Fibroblast of pulmonary artery (primary cell): Measurements from ENCODE around the gene MARCHF2.

Source experiments
- DNase-seq: peaks from one replicate; pipeline ENCODE4 v3.0.0-alpha.2; 2010; ENCODE audit warnings: low read depth
- H3K4me3 ChIP-seq: replicated peaks from 2 replicates; pipeline ENCODE4 v1.5.1; 2011; ENCODE audit warnings: low read depth, mild to moderate bottlenecking, control low read depth, low read length, moderate library complexity
- TF ChIP-seq, protein P1 (sequence below): IDR thresholded peaks from 2 replicates; pipeline ENCODE4 v1.5.1; 2011; ENCODE audit warnings: mild to moderate bottlenecking, control low read depth, low read length, inconsistent platforms; ENCODE audit errors: missing control alignments

MARCHF2 gene

DNA sequence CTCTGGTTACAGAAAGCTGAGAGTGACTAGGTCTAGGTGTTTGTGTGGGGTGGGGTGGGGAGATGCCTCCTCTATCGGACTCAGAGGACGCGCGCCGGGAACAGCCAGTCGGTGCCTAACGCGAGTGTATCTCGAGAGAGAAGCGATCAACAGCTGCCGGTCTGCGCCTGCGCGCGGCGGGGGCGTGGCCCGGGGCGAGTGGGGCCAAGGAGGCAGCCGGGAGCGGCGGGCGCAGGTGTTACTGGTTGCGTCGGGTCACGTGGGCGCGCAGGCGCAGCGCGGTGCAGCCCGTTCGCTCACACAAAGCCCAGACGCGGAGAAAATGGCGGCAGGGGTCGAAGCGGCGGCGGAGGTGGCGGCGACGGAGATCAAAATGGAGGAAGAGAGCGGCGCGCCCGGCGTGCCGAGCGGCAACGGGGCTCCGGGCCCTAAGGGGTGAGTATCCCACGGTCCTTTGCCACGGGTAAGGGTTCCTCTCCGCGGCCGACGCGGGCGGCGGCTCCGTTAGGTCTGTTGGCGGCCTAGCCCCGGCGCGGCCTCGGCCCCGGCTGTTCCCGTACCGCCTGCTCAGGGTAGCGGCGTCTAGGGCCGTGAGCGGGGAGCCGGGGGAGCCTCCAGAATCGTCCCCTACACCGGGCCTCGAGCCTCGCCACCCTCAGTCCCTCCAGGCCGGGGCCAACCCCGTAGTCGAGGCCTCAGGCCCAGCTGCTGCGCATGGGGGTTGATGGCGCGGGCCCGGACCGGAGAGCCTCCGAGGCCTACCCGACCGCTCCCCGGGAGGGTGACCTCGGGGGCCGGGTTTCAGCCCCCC lies 31.8 kb downstream of the MARCHF2 start, which contains the start of gene HNRNPM:
HNRNPM (plus strand) TSS at position 299 of the 811 bp plus-strand sequence; CDS start at position 323, 24 bp downstream.
- TF ChIP-seq, protein P1, sequence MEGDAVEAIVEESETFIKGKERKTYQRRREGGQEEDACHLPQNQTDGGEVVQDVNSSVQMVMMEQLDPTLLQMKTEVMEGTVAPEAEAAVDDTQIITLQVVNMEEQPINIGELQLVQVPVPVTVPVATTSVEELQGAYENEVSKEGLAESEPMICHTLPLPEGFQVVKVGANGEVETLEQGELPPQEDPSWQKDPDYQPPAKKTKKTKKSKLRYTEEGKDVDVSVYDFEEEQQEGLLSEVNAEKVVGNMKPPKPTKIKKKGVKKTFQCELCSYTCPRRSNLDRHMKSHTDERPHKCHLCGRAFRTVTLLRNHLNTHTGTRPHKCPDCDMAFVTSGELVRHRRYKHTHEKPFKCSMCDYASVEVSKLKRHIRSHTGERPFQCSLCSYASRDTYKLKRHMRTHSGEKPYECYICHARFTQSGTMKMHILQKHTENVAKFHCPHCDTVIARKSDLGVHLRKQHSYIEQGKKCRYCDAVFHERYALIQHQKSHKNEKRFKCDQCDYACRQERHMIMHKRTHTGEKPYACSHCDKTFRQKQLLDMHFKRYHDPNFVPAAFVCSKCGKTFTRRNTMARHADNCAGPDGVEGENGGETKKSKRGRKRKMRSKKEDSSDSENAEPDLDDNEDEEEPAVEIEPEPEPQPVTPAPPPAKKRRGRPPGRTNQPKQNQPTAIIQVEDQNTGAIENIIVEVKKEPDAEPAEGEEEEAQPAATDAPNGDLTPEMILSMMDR = no peak
- H3K4me3 ChIP-seq = peak within 1 kb of the TSS; percentile 87
- peak; percentile 98 for DNase-seq

GRCh38 chr19:8445488-8446001 lies 32.4 kb downstream of the MARCHF2 start:
- TF ChIP-seq, protein P1 = no peak
- peak overlapping the region; percentile 87 for H3K4me3 ChIP-seq
- DNase-seq = peak; percentile 28

DNA sequence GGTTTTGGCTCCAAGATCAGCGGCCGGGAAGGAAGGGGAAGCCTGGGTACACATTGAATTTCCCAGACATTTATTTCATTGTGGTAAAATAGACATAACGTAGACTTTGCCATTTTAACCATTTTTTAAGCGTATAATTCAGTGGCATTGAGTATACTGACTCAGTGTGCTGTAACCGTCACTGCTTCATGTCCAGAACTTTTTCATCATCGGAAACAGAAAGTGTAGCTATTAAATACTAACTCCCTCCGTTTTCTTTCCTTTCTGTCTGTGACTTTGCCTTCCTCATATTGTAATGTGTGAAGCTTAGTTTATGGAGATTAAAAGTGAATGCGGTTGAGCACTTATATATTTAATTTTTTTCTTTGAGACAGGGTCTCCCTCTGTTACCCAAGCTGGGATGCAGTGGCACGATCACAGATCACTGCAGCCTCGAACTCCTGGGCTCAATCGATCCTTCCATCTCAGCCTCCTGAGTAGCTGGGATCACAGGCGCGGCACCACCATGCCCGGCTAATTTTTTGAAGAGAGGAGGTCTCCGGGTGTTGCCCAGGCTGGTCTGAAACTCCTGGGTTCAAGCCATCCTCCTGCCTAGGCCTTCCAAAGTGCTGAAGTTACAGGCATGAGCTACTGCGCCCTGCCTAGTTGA lies 33.1 kb downstream of the MARCHF2 start:
- DNase-seq = no peak
- peak overlapping the region; percentile 87 for H3K4me3 ChIP-seq
- TF ChIP-seq, protein P1 = no peak

DNA sequence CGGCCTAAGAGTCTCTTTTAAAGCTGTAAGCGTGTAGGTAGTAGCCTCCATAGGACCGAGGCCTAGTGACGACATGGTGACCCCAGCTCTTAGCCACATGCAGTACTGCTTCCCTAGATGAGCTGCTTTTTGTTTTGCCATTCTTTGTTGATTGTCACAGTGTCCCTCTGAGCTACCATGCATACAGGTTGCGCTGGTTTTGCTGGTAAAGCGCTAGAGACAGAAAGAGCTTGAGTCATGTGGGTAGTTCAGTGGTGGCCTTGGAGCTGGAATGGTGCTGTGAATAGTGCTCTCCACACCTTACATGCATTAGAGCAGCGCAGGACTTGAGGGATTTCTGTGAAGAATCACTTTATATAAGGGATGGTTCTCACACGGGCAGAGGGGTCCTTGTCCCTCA lies 36.7 kb downstream of the MARCHF2 start:
- no peak overlapping the region for H3K4me3 ChIP-seq
- TF ChIP-seq, protein P1 = no peak
- DNase-seq = no peak

DNA sequence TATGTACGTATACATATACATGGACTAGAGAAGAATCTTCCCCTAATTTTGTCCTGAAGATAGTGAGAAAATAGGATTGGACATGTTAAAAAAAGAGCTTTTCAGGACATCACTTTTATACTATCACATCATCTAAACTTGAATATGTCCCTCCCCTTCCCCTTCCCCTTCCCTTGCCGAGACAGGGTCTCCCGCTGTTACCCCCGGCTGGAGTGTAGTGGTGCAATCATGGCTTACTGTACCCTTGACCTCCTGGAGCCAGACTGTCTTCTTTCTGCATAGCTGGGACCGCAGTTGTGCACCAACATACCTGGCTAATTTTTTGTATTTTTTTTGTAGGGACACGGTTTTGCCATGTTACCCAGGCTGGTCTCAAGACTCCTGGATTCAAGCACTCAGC lies 38.3 kb downstream of the MARCHF2 start:
- H3K4me3 ChIP-seq = no peak overlapping the region
- no peak for DNase-seq
- TF ChIP-seq, protein P1 = no peak

DNA sequence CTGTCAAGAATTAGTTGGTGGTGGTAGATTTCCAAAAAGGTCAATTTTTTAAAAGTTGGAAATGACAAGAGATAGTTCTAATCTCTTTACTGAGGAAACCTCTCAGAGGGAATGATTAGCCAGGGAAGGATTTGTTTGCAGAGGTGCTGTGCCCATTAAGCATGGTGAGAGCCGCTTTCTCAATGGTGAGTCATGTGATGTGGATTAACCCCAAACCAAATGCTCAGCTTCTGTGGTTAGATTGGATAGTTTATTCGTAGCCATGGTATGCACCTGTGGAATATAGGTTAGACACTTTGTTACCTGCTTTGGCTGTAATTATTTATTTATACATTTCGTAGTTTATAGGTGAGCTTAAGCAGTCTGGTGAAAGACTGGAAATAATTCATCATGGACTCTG lies 38.8 kb downstream of the MARCHF2 start:
- TF ChIP-seq, protein P1 = no peak
- H3K4me3 ChIP-seq = no peak overlapping the region
- peak; percentile 30 for DNase-seq
